Keratinocyte (primary cell): ENCODE results near the gene GPR160. TPM values are rescaled to one million over a fixed set of nuclear protein-coding genes. Genes with fewer than 3 reads are reported as not detected.

Experiments
- DNase-seq: peaks from one replicate; pipeline ENCODE4 v3.0.0-alpha.2; 2011; ENCODE audit warnings: low read depth, missing footprints, low spot score
- FAIRE-seq: peaks from 2 replicates; lab custom pipeline; 2011; peaks lifted over from hg19 to GRCh38; lab: Jason Lieb, UNC
- H2AFZ ChIP-seq: 2 replicates; pipeline ENCODE4 v1.6.0; 2012; ENCODE audit warnings: low read length, control low read depth, inconsistent platforms; ENCODE audit not compliant: control insufficient read depth
- H3K27ac ChIP-seq: 2 replicates; pipeline ENCODE4 v1.5.1; 2011; ENCODE audit warnings: low read length; ENCODE audit not compliant: control insufficient read depth, insufficient read depth
- H3K27me3 ChIP-seq: 3 replicates; pipeline ENCODE4 v1.6.0; 2011; ENCODE audit warnings: low read length; ENCODE audit not compliant: control insufficient read depth, insufficient read depth; ENCODE audit errors: extremely low read depth
- H3K36me3 ChIP-seq, 2 experiments: 2 replicates in 1 of 2; 3 replicates in 1 of 2; pipeline ENCODE4 v1.5.1; 2011; ENCODE audit warnings: low read length in 2 of 2, mild to moderate bottlenecking in 1 of 2; ENCODE audit not compliant: control insufficient read depth in 2 of 2, insufficient read depth in 2 of 2; ENCODE audit errors: extremely low read depth in 1 of 2
- H3K4me1 ChIP-seq: 3 replicates; pipeline ENCODE4 v1.5.1; 2011; ENCODE audit warnings: low read length; ENCODE audit not compliant: control insufficient read depth, insufficient read depth; ENCODE audit errors: extremely low read depth
- H3K4me2 ChIP-seq: 3 replicates; pipeline ENCODE4 v1.6.0; 2011; ENCODE audit warnings: low read depth, low read length; ENCODE audit not compliant: control insufficient read depth, insufficient read depth; ENCODE audit errors: extremely low read depth
- H3K4me3 ChIP-seq, 3 experiments: fragments of 200-600 bp in 1 of 3; sonication (generic) in 1 of 3; 2 replicates in 2 of 3; 3 replicates in 1 of 3; pipeline ENCODE4 v1.5.1; 2011 to 2016; ENCODE audit warnings: low read length in 3 of 3, mild to moderate bottlenecking in 3 of 3, control low read depth in 2 of 3, inconsistent platforms in 1 of 3, low read depth in 1 of 3, mixed read lengths in 1 of 3, mixed run types in 1 of 3, moderate library complexity in 1 of 3; ENCODE audit not compliant: control insufficient read depth in 2 of 3, insufficient read depth in 2 of 3; ENCODE audit errors: extremely low read depth in 1 of 3
- H3K79me2 ChIP-seq: 2 replicates; pipeline ENCODE4 v1.6.0; 2012; ENCODE audit warnings: low read length; ENCODE audit not compliant: control insufficient read depth, insufficient read depth
- H3K9ac ChIP-seq: 3 replicates; pipeline ENCODE4 v1.6.0; 2011; ENCODE audit warnings: low read length; ENCODE audit not compliant: control insufficient read depth, insufficient read depth; ENCODE audit errors: extremely low read depth
- H3K9me1 ChIP-seq: 3 replicates; pipeline ENCODE4 v1.6.0; 2011; ENCODE audit warnings: low read length; ENCODE audit not compliant: control insufficient read depth, insufficient read depth; ENCODE audit errors: extremely low read depth
- H3K9me3 ChIP-seq: 2 replicates; pipeline ENCODE4 v1.5.1; 2012; ENCODE audit warnings: low read depth, low read length; ENCODE audit not compliant: control insufficient read depth
- H4K20me1 ChIP-seq: 3 replicates; pipeline ENCODE4 v1.6.0; 2011; ENCODE audit warnings: low read length; ENCODE audit not compliant: control insufficient read depth, insufficient read depth; ENCODE audit errors: extremely low read depth
- CTCF ChIP-seq, 3 experiments: IDR thresholded peaks in 1 of 3; conservative IDR thresholded peaks in 1 of 3; optimal IDR thresholded peaks in 1 of 3; 2 replicates in 2 of 3; 3 replicates in 1 of 3; pipeline versions ENCODE3 to v1.5.1; 2011; ENCODE audit warnings: low read length in 3 of 3, mild to moderate bottlenecking in 3 of 3, moderate library complexity in 2 of 3, control low read depth in 1 of 3, inconsistent platforms in 1 of 3; ENCODE audit not compliant: insufficient read depth in 2 of 3; ENCODE audit errors: extremely low read depth in 1 of 3
- EZH2 ChIP-seq: IDR thresholded peaks from one replicate; pipeline ENCODE4 v1.6.1; 2012; ENCODE audit warnings: inconsistent platforms, mild to moderate bottlenecking, low read length, moderate library complexity
- dilution Hi-C: fragments of 300-500 bp; cut with MboI; formaldehyde crosslinking; loops from one replicate; pipeline ENCODE4 v1.7.0; 2020; ENCODE audit warnings: low sequenced_read_pairs; ENCODE audit not compliant: extremely low pct_ligation_motif_present
- polyA plus RNA-seq, 5 experiments: library from polyadenylated mRNA; depleted of rRNA in 3 of 5; stranded (reverse) in 3 of 5; stranded (forward) in 1 of 5; unstranded in 1 of 5; fragments of >200 nt; gene quantifications; 1 replicate in 1 of 5; 2 replicates in 3 of 5; 3 replicates in 1 of 5; pipeline versions ENCODE4 v1.2.1 to v1.2.3, GENCODE V29; 2011 to 2012; ENCODE audit warnings: missing spikeins in 2 of 5, low read depth in 1 of 5, low replicate concordance in 1 of 5

Gene GPR160
- polyA plus RNA-seq, 1 donor (not counting 4 experiments of a cell fraction or from before 2014, with no cell fraction given) = 0.22 TPM

DNA sequence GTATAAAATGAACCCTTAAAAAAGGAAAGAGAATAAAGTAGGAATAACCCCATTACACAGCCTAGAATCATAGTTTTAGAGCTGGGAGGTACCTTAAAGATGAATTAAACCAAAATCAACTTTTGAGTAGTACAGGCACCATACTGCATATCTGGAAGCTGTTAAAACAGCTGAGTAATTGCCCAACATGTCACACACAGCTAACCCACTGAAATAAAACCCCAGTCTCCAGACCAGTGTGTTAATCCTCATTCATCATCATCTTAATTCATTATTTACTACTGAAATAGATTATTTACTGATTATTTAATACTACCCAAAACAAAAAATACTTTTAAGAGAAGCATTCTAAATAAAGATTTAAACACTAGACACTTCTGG is 52.8 kb downstream of the GPR160 start:
- H2AFZ ChIP-seq = no peak overlapping the region
- FAIRE-seq (no peak), DNase-seq (no peak)
- dilution Hi-C loops = no loop called here
- H4K20me1 ChIP-seq = no peaks in the 10 kb centered on the region
- no peaks in the 10 kb centered on the region for H3K79me2 ChIP-seq
- H3K27ac ChIP-seq = no peak overlapping the region
- H3K9ac ChIP-seq = no peak overlapping the region
- no peaks in the 10 kb centered on the region for H3K9me3 ChIP-seq
- H3K9me1 ChIP-seq = no peaks in the 10 kb centered on the region
- no peaks in the 10 kb centered on the region for H3K27me3 ChIP-seq
- no peak overlapping the region for H3K4me2 ChIP-seq
- peaks cover 4 to 7% of the 10 kb centered on the region in 2 experiments for H3K36me3 ChIP-seq
- H3K4me3 ChIP-seq = no peak overlapping the region
- H3K4me1 ChIP-seq = peaks cover under 1% of the 10 kb centered on the region
- TF ChIP-seq EZH2 = no peak
- no peak for TF ChIP-seq CTCF (optimal IDR thresholded peaks at IDR 0.05 in 1 of 3, IDR thresholded peaks at IDR 0.05 in 1 of 3, conservative IDR thresholded peaks at IDR 0.05 in 1 of 3; ENCODE audit: extremely low read depth in 1 of 3, insufficient read depth in 2 of 3, low read length in 3 of 3)

DNA sequence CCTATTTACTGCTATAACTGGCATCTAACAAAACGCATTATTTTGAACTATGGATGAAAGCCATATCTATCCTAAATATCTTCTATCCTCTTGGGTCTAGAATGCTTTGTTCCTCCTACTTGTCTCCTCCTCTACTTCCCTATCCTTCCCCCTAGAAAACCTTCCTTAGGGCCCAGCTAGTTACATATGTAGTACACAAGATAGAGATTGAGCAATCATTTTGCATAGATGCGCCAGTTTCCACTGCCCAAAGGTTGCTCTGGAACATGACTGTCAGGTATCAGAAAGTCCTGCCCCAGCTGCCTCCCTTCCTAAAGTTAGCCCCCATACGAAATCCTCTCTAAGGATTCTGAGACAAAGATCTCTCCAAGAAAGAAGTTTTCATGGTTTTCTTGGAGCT is 55.1 kb downstream of the GPR160 start:
- H3K9me1 ChIP-seq = no peaks in the 10 kb centered on the region
- peaks cover 5 to 10% of the 10 kb centered on the region in 2 experiments for H3K36me3 ChIP-seq
- no peak overlapping the region for H3K27ac ChIP-seq
- H3K9me3 ChIP-seq = no peaks in the 10 kb centered on the region
- H2AFZ ChIP-seq = no peak overlapping the region
- H3K4me2 ChIP-seq = no peak overlapping the region
- FAIRE-seq (no peak), DNase-seq (no peak)
- no peaks in the 10 kb centered on the region for H3K27me3 ChIP-seq
- TF ChIP-seq CTCF (optimal IDR thresholded peaks at IDR 0.05 in 1 of 3, IDR thresholded peaks at IDR 0.05 in 1 of 3, conservative IDR thresholded peaks at IDR 0.05 in 1 of 3; ENCODE audit: extremely low read depth in 1 of 3, insufficient read depth in 2 of 3, low read length in 3 of 3) (no peak), EZH2 (no peak)
- H3K4me3 ChIP-seq = no peak overlapping the region
- H4K20me1 ChIP-seq = no peaks in the 10 kb centered on the region
- no peaks in the 10 kb centered on the region for H3K79me2 ChIP-seq
- no peak overlapping the region for H3K9ac ChIP-seq
- H3K4me1 ChIP-seq = peaks cover 11% of the 10 kb centered on the region
- dilution Hi-C loops = no loop called here
